ENCODE measurements around the gene RPL19.

GRCh38 chr17:39165841-39166349 lies 34.2 kb upstream of the RPL19 start, which contains the start of gene ARL5C:
- TF ChIP-seq, protein P1, sequence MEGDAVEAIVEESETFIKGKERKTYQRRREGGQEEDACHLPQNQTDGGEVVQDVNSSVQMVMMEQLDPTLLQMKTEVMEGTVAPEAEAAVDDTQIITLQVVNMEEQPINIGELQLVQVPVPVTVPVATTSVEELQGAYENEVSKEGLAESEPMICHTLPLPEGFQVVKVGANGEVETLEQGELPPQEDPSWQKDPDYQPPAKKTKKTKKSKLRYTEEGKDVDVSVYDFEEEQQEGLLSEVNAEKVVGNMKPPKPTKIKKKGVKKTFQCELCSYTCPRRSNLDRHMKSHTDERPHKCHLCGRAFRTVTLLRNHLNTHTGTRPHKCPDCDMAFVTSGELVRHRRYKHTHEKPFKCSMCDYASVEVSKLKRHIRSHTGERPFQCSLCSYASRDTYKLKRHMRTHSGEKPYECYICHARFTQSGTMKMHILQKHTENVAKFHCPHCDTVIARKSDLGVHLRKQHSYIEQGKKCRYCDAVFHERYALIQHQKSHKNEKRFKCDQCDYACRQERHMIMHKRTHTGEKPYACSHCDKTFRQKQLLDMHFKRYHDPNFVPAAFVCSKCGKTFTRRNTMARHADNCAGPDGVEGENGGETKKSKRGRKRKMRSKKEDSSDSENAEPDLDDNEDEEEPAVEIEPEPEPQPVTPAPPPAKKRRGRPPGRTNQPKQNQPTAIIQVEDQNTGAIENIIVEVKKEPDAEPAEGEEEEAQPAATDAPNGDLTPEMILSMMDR (conservative IDR thresholded peaks at IDR 0.05): no peak
- no peak for TF ChIP-seq ZFX (IDR thresholded peaks at IDR 0.05)
